ENCODE measurements around the gene LIPK. TPM values are rescaled to one million over a fixed set of nuclear protein-coding genes. Genes with fewer than 3 reads are reported as not detected.

LIPK gene
- total and polyA plus RNA-seq, 2 of the 8 experiments (the other 6 are each of a cell fraction or from before 2014, with no cell fraction given), result not detected

GRCh38 chr10:88731296-88731695, 25.2 kb downstream of the LIPK start:
- peaks cover 0 to 6% (median 2%) of the 10 kb centered on the region in 4 experiments; a peak in 3 of 7 replicates for H3K4me1 ChIP-seq (replicated peaks in 1 of 4; ENCODE audit: control insufficient read depth in 3 of 4, insufficient read depth in 4 of 4, low read length in 3 of 4)
- H2BK120ac ChIP-seq (replicated peaks; ENCODE audit: low read depth, low read length), result no peak overlapping the region
- 66% methylated on average over 6 of the region's 6 CpGs; no CpG with 5 or more reads in 1 of the 2 experiments for WGBS, 2 experiments (ENCODE audit: extremely low coverage in 1 of 2, insufficient coverage in 1 of 2, insufficient read length in 1 of 2, insufficient replicate concordance in 2 of 2, low coverage in 1 of 2, low lambda C conversion rate in 2 of 2, missing lambda C conversion rate in 1 of 2)
- TF ChIP-seq ZNF274 (IDR thresholded peaks at IDR 0.05; ENCODE audit: borderline replicate concordance, extremely low read depth, low read length) (no peak), SUZ12 (IDR thresholded peaks at IDR 0.05; ENCODE audit: low read length) (no peak), GABPA (IDR thresholded peaks at IDR 0.05; ENCODE audit: borderline replicate concordance, insufficient read depth, low read length) (no peak), SIX5 (IDR thresholded peaks at IDR 0.05; ENCODE audit: low read depth, low read length) (no peak), MAX (IDR thresholded peaks at IDR 0.05) (no peak), EZH2 (IDR thresholded peaks at IDR 0.05; ENCODE audit: low read depth, low read length, severe bottlenecking) (no peak), EGR1 (IDR thresholded peaks at IDR 0.05; ENCODE audit: borderline replicate concordance, low read depth, low read length) (no peak), GTF2F1 (IDR thresholded peaks at IDR 0.05; ENCODE audit: borderline replicate concordance, low read depth, low read length) (no peak), HDAC6 (IDR thresholded peaks at IDR 0.05; ENCODE audit: low read depth, low read length) (no peak), CREB1 (IDR thresholded peaks at IDR 0.05) (no peak), SRF (IDR thresholded peaks at IDR 0.05; ENCODE audit: low read depth, low read length) (no peak), BACH1 (IDR thresholded peaks at IDR 0.05; ENCODE audit: low read length) (no peak), RAD21 (IDR thresholded peaks at IDR 0.05 in 1 of 2, conservative IDR thresholded peaks at IDR 0.05 in 1 of 2; ENCODE audit: low read depth in 2 of 2, low read length in 2 of 2) (no peak)

More at GRCh38 chr10:88731296-88731695, 25.2 kb downstream of the LIPK start:
- H3K18ac ChIP-seq (ENCODE audit: extremely low read depth, low read length), result no peak overlapping the region
- H4K20me1 ChIP-seq (replicated peaks in 1 of 2; ENCODE audit: control insufficient read depth in 1 of 2, insufficient read depth in 2 of 2, low read length in 2 of 2), result no peaks in the 10 kb centered on the region
- H3K4ac ChIP-seq (replicated peaks; ENCODE audit: insufficient read length, low read depth, low read length), result no peak overlapping the region
- no peak overlapping the region for H4K8ac ChIP-seq (ENCODE audit: extremely low read depth, insufficient read depth, low read length)
- H2BK12ac ChIP-seq (ENCODE audit: low read depth, low read length), result no peak overlapping the region
- no peak overlapping the region for H4K5ac ChIP-seq (ENCODE audit: insufficient read length, low read depth, low read length)
- H2BK20ac ChIP-seq (ENCODE audit: low read length), result no peak overlapping the region
- H2BK15ac ChIP-seq (ENCODE audit: low read length), result no peak overlapping the region
- no peak overlapping the region for H3K56ac ChIP-seq (replicated peaks; ENCODE audit: insufficient read length, low read depth, low read length)
- H3K23me2 ChIP-seq (ENCODE audit: low read depth, low read length), result no peaks in the 10 kb centered on the region
- H2AFZ ChIP-seq (ENCODE audit: low read length), result no peak overlapping the region
- no peak for FAIRE-seq
- H3K79me2 ChIP-seq (ENCODE audit: control insufficient read depth in 1 of 2, insufficient read depth in 2 of 2, low read length in 2 of 2), result no peaks in the 10 kb centered on the region
- no peak overlapping the region for H3K23ac ChIP-seq (ENCODE audit: insufficient read length)
- no peak for DNase-seq (ENCODE audit: low read depth in 1 of 2, low spot score in 2 of 2)
- H3K4me2 ChIP-seq (ENCODE audit: insufficient read depth in 1 of 2, low read depth in 2 of 2, low read length in 2 of 2), result no peak overlapping the region; a peak in 1 of 4 replicates
- H2AK5ac ChIP-seq (ENCODE audit: low read depth, low read length), result no peak overlapping the region
- no peak overlapping the region for H4K91ac ChIP-seq (replicated peaks; ENCODE audit: insufficient read length, low read length)
- H3K14ac ChIP-seq (ENCODE audit: insufficient read length), result no peak overlapping the region
- H3K27ac ChIP-seq (ENCODE audit: low read depth, low read length), result no peak overlapping the region
- ChIA-PET CTCF (ENCODE audit: partially characterized antibody) (interaction anchor here (1.2 to 7.5 kb wide), 6 partner anchors 14 to 201 kb away, joined by 3 to 95 read pairs (median 6); no protein-coding TSS in a partner anchor), POLR2A (ENCODE audit: partially characterized antibody) (no interaction called here)
- H3K79me1 ChIP-seq (ENCODE audit: low read depth, low read length), result no peaks in the 10 kb centered on the region
- no peak overlapping the region for H2BK5ac ChIP-seq (ENCODE audit: low read depth, low read length)
- no peak overlapping the region for H3K9ac ChIP-seq (replicated peaks in 1 of 4; ENCODE audit: extremely low read depth in 1 of 4, low read depth in 3 of 4, low read length in 3 of 4)
- H3K9me3 ChIP-seq (ENCODE audit: insufficient read depth in 2 of 2, low read depth in 1 of 2, low read length in 1 of 2), result no peaks in the 10 kb centered on the region
- peaks cover 0 to 3% (median 0%) of the 10 kb centered on the region in 4 experiments; a peak in 2 of 7 replicates for H3K27me3 ChIP-seq (replicated peaks in 1 of 4; ENCODE audit: control insufficient read depth in 3 of 4, extremely low read depth in 1 of 4, insufficient read depth in 3 of 4, low read length in 3 of 4)
- H3K4me3 ChIP-seq (ENCODE audit: extremely low read depth in 1 of 4, insufficient read depth in 2 of 4, low read depth in 3 of 4, low read length in 4 of 4), result no peak overlapping the region
- H3K36me3 ChIP-seq (ENCODE audit: control insufficient read depth in 2 of 4, insufficient read depth in 4 of 4, low read length in 3 of 4), result no peaks in the 10 kb centered on the region

All from H1 (cell line).